Measurements from ENCODE around the gene EML1.
A peak's percentile ranks its signal among the peaks of the same experiment; 100 is the strongest.

EML1 gene

DNA sequence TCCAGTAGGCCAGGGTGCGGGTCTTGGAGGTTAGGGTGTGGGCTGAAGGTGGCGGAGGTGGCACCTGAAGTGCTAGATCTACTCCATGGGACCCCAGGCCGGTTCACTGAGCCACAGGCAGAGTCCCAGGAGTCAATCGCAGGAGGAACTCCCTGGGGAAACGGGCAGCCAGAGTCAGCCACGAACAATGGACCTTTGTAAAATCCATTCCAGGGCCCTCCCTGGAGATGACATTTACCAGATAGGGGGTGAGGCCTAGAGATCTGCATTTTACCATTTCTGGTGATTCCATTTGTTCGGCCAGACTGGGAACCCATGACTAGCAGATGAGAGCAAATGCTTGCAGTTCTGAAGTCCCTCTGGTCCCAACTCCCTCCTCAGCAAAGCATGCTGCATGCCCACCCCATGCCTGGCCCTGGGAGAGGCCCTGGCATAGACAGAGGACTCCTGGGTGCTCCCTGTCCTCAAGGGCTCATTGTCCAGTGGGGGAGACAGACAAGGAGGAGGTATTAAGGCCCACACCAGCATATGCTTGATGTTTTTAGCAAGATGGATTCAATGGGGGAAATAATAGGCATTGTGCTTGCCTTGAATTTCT, 115.5 kb downstream of the EML1 start:
- DNase-seq: no peak

DNA sequence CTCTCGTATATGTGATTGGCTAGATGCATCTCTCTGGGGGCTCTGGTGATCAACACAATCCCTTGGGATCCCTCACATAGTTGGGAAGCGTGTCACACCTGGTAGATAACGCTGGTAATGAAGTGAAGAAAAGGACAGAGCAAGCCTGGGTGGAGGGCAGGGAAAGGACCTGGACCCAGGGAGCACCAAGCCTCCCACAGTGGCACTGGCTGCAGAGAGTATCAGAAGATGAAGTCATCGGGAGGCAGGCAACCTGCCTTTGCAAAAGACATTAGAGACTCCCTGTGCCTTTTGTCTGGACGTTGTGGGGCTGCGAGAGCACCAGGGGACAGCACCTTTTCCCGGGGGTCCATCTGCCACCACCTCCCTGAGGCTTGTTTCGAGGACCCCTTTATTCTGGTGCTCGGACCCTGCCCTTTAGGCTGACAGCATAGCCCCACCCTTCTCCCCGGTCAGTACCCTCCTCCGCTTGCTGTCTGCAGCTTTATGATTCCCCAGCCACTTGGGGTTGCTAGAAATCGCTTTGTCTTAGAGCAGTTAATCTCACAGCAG, 116.4 kb downstream of the EML1 start:
- peak; percentile 76 for DNase-seq

DNA sequence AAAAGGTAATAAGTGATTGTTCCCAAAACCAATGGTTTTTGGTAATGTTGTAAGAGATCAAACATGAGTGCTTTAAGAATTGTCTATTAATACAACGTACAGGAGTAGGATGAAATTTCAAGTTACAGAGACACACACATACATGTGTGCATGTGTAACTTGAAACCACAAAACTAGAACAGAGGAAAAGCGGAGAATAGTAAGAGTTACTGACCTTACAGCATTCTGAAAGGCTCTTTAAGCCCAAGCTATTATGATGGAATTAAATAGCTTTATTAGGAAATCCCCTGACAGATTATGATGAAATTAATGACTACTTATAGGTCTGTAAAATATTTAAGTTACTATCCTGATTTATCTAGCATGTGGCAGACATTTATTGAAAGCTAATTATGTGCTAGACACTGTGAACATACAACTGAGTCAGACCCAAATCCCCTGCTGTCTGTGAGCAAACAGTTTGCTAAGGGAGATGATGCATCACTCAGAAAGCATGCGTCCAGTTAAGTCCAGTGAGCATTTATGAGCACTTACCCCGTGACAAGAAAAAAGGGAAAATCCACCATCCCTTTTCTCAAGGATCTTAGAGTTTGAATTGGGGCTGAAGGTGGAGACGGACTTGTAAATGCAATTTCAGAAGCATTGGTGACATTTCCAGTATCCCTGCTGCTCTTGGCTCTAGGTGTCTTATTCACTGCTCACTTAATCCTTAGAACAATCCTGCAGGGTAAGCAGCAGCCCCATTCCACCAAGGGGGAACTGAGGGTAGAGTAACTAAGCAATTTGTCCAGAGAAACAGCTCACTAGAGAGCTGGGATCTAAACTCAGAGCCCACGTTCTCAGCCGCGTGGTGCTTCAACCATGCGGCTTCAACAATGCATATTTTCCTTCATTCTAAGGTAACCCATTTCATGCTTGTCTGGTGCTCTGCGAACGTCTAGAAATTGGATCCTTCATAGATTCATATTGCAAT, 117.4 kb downstream of the EML1 start:
- DNase-seq: peak; percentile 74

GRCh38 chr14:99915305-99916090, 122.3 kb downstream of the EML1 start:
- DNase-seq: no peak

DNA sequence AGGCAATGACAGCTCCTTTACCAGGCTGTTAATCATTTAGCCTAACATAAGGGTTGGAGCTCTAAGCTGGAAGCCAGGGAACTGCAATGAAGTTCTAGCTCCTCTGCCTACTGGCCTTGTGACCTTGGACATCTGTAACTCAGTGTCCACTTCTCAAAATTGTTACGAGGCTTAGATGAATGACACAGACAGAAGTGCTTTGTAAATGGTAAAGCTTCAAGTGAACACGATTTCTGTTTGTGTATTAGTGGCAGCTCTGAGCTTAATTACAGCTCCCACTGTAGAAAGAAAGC, 122.8 kb downstream of the EML1 start:
- DNase-seq: no peak

DNA sequence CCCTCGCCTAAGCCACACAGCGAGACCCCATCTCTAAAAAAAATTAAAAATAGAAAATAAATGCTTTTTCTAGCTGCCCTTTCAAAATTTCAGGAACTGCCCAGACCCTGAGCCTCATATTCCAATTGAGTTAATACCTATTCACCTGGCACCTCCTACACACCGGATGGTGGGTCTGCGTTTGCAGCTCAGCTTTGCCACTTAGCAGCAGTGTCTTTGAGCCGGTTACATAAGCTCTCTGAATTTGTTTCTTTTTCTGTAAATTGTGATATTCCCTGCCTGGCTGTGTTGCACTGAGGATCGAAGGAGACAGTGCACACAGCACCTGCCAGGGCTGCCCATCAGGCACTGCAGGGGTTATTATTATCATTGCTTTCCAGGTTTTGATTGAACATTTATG, 125.6 kb downstream of the EML1 start:
- no peak for DNase-seq

- no peak for DNase-seq
Observed at GRCh38 chr14:99921425-99921824, 128.2 kb downstream of the EML1 start.

DNA sequence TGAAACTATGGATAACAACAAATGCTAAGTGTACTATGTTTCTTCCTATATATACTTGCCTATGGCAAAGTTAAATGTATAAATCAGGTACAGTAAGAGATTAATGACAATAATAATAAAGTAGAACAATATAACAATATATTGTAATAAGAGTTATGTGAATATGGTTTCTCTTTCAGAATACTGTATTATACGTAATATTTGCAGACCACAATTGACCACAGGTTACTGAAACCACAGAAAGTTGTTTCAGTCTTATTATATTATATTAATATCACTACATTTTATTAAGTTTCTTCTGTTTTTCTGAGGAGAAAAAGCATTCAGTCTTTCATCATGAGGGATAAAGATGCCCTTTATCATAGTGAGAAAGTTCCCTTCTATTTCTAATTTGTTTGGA, 131.2 kb downstream of the EML1 start:
- no peak for DNase-seq

- DNase-seq: peak; percentile 37
Observed at GRCh38 chr14:99925471-99925870, 132.3 kb downstream of the EML1 start.

DNA sequence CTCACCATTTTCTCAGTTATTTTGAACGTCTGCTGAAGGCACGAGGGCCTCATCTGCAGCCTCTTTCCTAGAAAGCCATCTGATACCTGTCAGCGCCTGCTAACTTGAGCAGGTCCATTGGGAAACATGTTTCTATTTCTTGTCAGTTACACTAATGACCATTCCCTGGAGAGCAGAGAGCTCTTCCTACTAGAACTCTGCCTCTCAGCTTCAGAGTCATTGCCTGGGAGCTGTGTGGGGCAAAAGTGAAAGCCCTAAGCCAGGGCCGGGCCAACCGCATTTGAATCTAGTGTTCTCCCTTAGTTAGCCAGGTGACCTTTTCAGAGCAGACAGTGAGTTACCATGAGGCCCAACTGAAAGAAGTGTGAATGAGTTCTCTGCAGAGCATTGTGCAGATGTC, 135.8 kb downstream of the EML1 start:
- no peak for DNase-seq

DNA sequence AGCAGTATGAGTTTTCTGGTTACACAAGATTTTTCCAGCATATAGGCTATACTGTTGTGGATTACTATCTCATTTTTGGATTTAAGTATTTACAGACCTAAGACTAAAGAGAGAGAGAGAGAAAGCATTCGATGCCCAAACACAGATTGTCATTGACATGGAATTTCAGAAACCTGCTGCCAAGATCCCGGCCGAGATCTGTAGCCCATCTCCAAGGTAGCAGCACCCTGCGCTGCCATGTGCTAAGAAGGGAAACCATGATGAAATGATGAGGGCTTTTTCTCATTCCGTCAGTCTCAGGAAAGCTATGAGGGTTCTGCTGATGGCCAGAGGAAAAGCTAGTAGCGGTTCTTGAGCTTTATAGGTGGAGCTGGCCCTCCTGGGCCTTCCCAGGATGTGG, 136.4 kb downstream of the EML1 start:
- no peak for DNase-seq

DNA sequence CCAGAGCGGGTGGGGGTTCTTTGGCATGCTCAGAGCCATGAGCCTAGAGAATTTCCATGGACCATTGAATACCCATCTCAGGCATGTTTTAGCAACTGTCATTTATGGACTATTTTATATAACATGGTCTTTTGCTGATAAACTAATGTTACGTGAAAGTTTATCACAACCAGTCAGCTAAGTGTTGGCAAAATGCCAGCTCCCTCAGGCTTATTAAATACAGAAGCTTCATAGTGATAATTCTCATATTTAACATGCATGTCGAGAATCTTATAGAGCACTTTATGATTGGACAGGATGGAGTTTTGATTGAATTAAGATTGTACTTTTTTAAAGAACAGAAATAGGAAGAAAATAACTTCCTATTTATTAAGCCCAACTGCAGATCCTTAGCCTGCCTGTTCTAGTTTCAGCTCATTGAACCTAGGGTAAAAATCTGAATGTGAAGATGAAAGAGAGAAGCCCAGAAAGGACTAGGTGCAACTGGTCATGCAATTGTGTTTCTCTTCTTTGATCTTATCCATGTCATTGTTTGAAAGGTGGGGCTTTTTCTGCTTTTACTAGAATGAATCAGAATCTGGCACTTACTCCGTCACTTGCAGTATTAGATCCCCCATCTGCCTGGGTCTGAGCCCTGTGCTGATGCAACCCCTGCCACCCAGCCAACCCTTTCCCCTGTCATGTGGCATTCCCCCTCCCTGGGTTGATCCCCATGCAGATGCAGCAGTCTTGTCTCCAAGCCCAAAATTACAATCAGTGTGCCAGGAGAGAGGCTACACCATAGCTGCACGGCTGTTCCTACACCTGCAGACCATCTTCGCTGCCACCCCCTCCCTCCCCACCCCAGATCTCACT, 137.4 kb downstream of the EML1 start:
- no peak for DNase-seq

GRCh38 chr14:99931308-99931707, 138.1 kb downstream of the EML1 start:
- no peak for DNase-seq

- peak; percentile 73 for DNase-seq
Observed at GRCh38 chr14:99936056-99936455, 142.8 kb downstream of the EML1 start.

DNA sequence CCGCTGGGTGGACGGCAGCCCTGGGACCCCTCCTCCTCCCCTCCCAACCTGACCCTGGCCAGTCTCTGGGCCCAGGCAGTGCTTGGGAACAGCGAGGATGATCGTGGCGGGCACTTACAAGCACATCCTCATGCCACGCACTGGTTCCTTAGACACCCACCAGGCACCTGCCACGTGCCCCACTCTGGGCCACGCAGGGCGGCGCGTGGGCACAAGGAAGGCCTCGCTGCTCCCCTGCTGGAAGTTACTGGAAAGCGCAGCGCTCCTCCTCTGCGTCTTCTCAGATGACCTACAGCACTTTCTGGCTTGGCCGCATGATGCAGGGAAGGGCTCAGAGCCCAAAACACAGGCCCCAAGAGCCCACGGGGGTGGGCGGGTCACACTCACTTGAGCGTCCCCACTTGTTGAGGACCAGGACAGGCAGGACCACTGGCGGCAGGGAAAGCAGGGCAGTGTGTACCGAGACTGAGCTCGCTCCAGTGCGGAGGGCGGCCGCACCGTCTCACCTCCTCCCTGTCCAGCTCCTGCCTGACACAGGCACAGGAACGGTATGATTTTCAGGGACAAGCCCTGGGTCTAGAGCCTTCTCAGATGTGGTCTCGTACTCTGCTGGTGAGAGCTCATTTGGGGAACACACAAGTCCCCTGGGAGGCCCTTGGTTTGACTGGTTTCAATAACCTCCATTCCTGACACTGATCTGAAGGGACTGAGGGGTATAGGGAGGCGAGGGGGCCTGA, 143.7 kb downstream of the EML1 start:
- DNase-seq: no peak

GRCh38 chr14:99937475-99938244, 144.4 kb downstream of the EML1 start:
- no peak for DNase-seq

DNA sequence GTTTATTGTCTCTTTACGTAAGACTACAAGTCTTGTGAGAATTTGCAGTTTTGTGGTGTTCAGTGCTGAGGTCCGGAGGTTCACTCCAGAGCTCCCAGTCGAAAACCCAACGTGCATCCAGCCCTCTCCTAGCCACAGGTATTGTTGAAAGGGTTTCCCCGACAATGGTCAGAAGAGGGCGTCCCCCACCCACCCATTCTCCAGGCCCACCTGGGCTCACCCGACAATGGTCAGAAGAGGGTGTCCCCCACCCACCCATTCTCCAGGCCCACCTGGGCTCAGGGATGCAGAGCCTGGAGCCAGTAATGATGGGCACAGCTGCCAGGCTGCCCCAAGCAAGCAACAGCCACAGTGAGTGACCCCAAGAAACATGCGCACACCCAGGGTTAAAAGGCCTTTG, 145.2 kb downstream of the EML1 start:
- no peak for DNase-seq

GRCh38 chr14:99938896-99939295, 145.7 kb downstream of the EML1 start:
- DNase-seq: no peak

GRCh38 chr14:99939421-99939820, 146.2 kb downstream of the EML1 start:
- DNase-seq: no peak

- DNase-seq: no peak
Observed at GRCh38 chr14:99940064-99940463, 146.9 kb downstream of the EML1 start.

DNA sequence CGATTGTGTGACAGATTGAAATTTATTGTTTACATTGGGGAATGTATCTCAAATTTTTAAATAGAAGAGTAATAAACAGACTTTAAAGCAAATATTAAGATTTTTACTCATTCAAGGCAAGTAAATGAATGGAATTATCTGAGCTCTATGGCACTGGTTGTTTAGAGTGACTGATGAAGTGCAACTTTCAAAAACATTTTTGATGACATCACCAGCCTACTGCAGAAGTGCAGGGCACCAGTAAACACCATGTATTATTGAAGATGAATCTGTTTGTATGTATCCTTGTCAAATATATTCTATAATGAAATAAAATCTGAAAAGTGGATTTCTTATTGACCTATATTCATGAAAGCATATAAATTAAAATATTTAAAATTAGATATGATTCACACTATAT, 148.0 kb downstream of the EML1 start:
- no peak for DNase-seq

All from islet precursor cell (in vitro differentiated cells).